C4-2B (cell line): ENCODE results near the gene PARD3.

Source experiments
- CTCF ChIP-seq: fragments of 450-650 bp; conservative IDR thresholded peaks from 2 replicates; pipeline ENCODE4 v1.5.1; 2017; ENCODE audit warnings: mild to moderate bottlenecking
- ZFX ChIP-seq: fragments of 450-650 bp; IDR thresholded peaks from 2 replicates; pipeline ENCODE4 v1.6.1; 2017

- TF ChIP-seq CTCF (no peak), ZFX (no peak)
These were observed 726.8 kb downstream of the PARD3 start for GRCh38 chr10:34088208-34088794.
